Left ventricle myocardium superior (tissue), 1 donor: ENCODE results near the gene TNK1. TPM values are rescaled to one million over a fixed set of nuclear protein-coding genes. Genes with fewer than 3 reads are reported as not detected.
"Not testable (repeated sequence)": the region's sequence is repeated elsewhere in the genome, so short reads cannot be mapped to it uniquely, and the experiment has no call there.

Source experiments
- ATAC-seq: fragments of 200-7000 bp; cut with Tn5 transposase; one replicate; pipeline ENCODE4 v1.9.1; 2020; ENCODE audit warnings: mild to moderate bottlenecking, moderate library complexity
- DNase-seq: peaks from one replicate; pipeline ENCODE4 v3.0.0-alpha.2; 2020
- intact Hi-C: fragments of 100-400 bp; cut with micrococcal nuclease; formaldehyde crosslinking; loops from one replicate; pipeline ENCODE4 v1.11.0; 2022
- total RNA-seq: library from RNA; stranded (reverse); fragmentation: NEBNext Ultra II Directional; extraction: Animal tissue kit (Norgen Biotek cat#: 25700); gene quantifications from one replicate; pipeline ENCODE4 v1.2.1, GENCODE V29; 2021
- donor health status: DM: no; HTN: yes; CAD: no; lungs with severe emphysema.

The TNK1 gene
- total RNA-seq, 1 donor from 2014 or later: 2.2 TPM

- no peak for DNase-seq
- intact Hi-C loops: no loop called here
- ATAC-seq: no peak
Observed at GRCh38 chr17:7352910-7353635, 27.8 kb upstream of the TNK1 start.

- ATAC-seq: no peak
- intact Hi-C loops: no loop called here
- DNase-seq: no peak
Observed at GRCh38 chr17:7354262-7354843, 26.5 kb upstream of the TNK1 start.

GRCh38 chr17:7355053-7355452, 25.8 kb upstream of the TNK1 start, which contains the start of gene TMEM95:
Gene TMEM95, plus strand, starts transcription at chr17:7355156. Its CDS starts 49 bp downstream, at chr17:7355205.
- intact Hi-C loops: no loop called here
- DNase-seq: peak; percentile 73
- no peak for ATAC-seq

- intact Hi-C loops: no loop called here
- no peak for ATAC-seq
- no peak for DNase-seq
Observed at GRCh38 chr17:7355573-7355972, 25.3 kb upstream of the TNK1 start.

GRCh38 chr17:7356072-7356549, 24.8 kb upstream of the TNK1 start:
- DNase-seq (peak; percentile 87), ATAC-seq (no peak)
- intact Hi-C loops: no loop called here

- intact Hi-C loops: no loop called here
- DNase-seq (no peak), ATAC-seq (no peak)
Observed at GRCh38 chr17:7356756-7357155, 24.1 kb upstream of the TNK1 start.

GRCh38 chr17:7357381-7357780, 23.5 kb upstream of the TNK1 start:
- intact Hi-C loops: no loop called here
- ATAC-seq (no peak), DNase-seq (no peak)

GRCh38 chr17:7361906-7362305, 19.0 kb upstream of the TNK1 start:
- ATAC-seq (no peak), DNase-seq (no peak)
- intact Hi-C loops: no loop called here

GRCh38 chr17:7363311-7363710, 17.6 kb upstream of the TNK1 start:
- intact Hi-C loops: no loop called here

GRCh38 chr17:7365963-7366362, 14.9 kb upstream of the TNK1 start:
- DNase-seq, intact Hi-C loops, ATAC-seq: not testable (repeated sequence)

More at GRCh38 chr17:7363311-7363710, 17.6 kb upstream of the TNK1 start:
- ATAC-seq: no peak
- DNase-seq: no peak

GRCh38 chr17:7367083-7367482, 13.8 kb upstream of the TNK1 start:
- no peak for ATAC-seq
- intact Hi-C loops: no loop called here

GRCh38 chr17:7367918-7368598, 12.8 kb upstream of the TNK1 start:
- DNase-seq: no peak
- ATAC-seq: no peak
- intact Hi-C loops: no loop called here

More at GRCh38 chr17:7367083-7367482, 13.8 kb upstream of the TNK1 start:
- DNase-seq: no peak

GRCh38 chr17:7368599-7368994, 12.3 kb upstream of the TNK1 start:
- ATAC-seq, intact Hi-C loops, DNase-seq: not testable (repeated sequence)

- no peak for DNase-seq
- ATAC-seq: no peak
- intact Hi-C loops: no loop called here
Observed at GRCh38 chr17:7369825-7370224, 11.1 kb upstream of the TNK1 start.

GRCh38 chr17:7370853-7371252, 10.0 kb upstream of the TNK1 start:
- intact Hi-C loops: no loop called here
- ATAC-seq: no peak
- no peak for DNase-seq

GRCh38 chr17:7374353-7374752, 6.5 kb upstream of the TNK1 start:
- ATAC-seq (no peak), DNase-seq (no peak)
- intact Hi-C loops: no loop called here

- intact Hi-C loops: no loop called here
- ATAC-seq (no peak), DNase-seq (no peak)
Observed at GRCh38 chr17:7379134-7379533, 1.8 kb upstream of the TNK1 start.

GRCh38 chr17:7380321-7380720, 568 bp upstream of the TNK1 start:
- intact Hi-C loops: no loop called here
- peak; percentile 80 for DNase-seq
- ATAC-seq: peak; percentile 87

GRCh38 chr17:7382901-7383300, 2.0 kb downstream of the TNK1 start:
- intact Hi-C loops: no loop called here
- no peak for DNase-seq
- no peak for ATAC-seq

GRCh38 chr17:7383371-7383741, 2.5 kb downstream of the TNK1 start:
- intact Hi-C loops: no loop called here
- DNase-seq (no peak), ATAC-seq (no peak)
